Right atrium auricular region (tissue), 2 donors: ENCODE results near the gene FMNL2. TPM values are rescaled to one million over a fixed set of nuclear protein-coding genes. Genes with fewer than 3 reads are reported as not detected.

Experiments used
- DNase-seq: peaks from one replicate; pipeline ENCODE4 v3.0.0-alpha.2; 2019; ENCODE audit warnings: low spot score
- H3K27ac ChIP-seq, 2 donors: fragments of 200-600 bp; sonication (generic); 1 replicate in 1 of 2; 2 replicates in 1 of 2; pipeline ENCODE4 v1.5.1; 2016 to 2019
- H3K27me3 ChIP-seq, 2 donors: fragments of 200-600 bp; sonication (generic); one replicate each; pipeline versions ENCODE4 v1.5.1 to v1.6.0; 2017 to 2019
- H3K36me3 ChIP-seq: fragments of 200-600 bp; sonication (generic); one replicate; pipeline ENCODE4 v1.5.1; 2016
- H3K4me1 ChIP-seq, 2 donors: fragments of 200-600 bp; sonication (generic); one replicate each; pipeline versions ENCODE4 v1.5.1 to v1.6.0; 2017 to 2019
- H3K4me3 ChIP-seq, 2 donors: fragments of 200-600 bp; sonication (generic); 1 replicate in 1 of 2; 2 replicates in 1 of 2; pipeline ENCODE4 v1.5.1; 2017 to 2019; ENCODE audit warnings: mild to moderate bottlenecking in 1 of 2, moderate library complexity in 1 of 2
- H3K9me3 ChIP-seq, 2 donors: fragments of 200-600 bp; sonication (generic); one replicate each; pipeline ENCODE4 v1.5.1; 2019
- total RNA-seq, 2 donors: library from RNA; depleted of rRNA; stranded (reverse); fragments of >200 nt; gene quantifications; one replicate each; pipeline ENCODE4 v1.1.0, GENCODE V29; 2016
- TF ChIP-seq, protein P1 (sequence below), 2 donors: fragments of 200-600 bp; sonication (generic); IDR thresholded peaks; one replicate each; pipeline ENCODE4 v1.5.1; 2019; ENCODE audit warnings: antibody characterized with exemption in 2 of 2

Gene FMNL2
- total RNA-seq, 2 donors from 2014 or later = 6.0 to 11.5 TPM

DNA sequence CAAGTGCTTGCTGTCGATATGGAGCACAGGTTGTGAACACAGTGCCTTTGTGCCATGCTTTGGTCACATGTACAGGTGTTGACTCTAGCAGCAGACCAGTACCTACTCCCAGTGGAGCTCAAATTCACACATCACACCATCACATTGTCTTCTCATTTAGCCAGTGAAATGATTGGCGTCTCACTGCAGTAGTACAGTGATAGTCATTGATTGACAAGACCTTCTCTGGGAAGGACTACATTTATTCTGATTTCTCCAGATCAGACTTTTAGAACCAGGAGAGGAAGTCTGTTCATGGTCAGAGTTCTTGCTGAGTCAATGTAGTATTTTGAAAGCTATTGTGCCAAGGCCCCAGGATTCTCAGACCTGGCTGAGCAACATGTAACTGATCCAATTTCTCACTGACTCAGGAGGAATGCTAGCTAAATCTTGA, 75.2 kb downstream of the FMNL2 start:
- TF ChIP-seq, protein P1, sequence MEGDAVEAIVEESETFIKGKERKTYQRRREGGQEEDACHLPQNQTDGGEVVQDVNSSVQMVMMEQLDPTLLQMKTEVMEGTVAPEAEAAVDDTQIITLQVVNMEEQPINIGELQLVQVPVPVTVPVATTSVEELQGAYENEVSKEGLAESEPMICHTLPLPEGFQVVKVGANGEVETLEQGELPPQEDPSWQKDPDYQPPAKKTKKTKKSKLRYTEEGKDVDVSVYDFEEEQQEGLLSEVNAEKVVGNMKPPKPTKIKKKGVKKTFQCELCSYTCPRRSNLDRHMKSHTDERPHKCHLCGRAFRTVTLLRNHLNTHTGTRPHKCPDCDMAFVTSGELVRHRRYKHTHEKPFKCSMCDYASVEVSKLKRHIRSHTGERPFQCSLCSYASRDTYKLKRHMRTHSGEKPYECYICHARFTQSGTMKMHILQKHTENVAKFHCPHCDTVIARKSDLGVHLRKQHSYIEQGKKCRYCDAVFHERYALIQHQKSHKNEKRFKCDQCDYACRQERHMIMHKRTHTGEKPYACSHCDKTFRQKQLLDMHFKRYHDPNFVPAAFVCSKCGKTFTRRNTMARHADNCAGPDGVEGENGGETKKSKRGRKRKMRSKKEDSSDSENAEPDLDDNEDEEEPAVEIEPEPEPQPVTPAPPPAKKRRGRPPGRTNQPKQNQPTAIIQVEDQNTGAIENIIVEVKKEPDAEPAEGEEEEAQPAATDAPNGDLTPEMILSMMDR (IDR thresholded peaks at IDR 0.05) = no peak
- Histone ChIP-seq H3K4me1 (peaks cover 0 to 36% of the 10 kb centered on the region in 2 donors), H3K36me3 (no peaks in the 10 kb centered on the region), H3K27me3 (no peaks in the 10 kb centered on the region), H3K4me3 (no peak overlapping the region), H3K27ac (no peak overlapping the region), H3K9me3 (no peaks in the 10 kb centered on the region)
- DNase-seq = no peak

DNA sequence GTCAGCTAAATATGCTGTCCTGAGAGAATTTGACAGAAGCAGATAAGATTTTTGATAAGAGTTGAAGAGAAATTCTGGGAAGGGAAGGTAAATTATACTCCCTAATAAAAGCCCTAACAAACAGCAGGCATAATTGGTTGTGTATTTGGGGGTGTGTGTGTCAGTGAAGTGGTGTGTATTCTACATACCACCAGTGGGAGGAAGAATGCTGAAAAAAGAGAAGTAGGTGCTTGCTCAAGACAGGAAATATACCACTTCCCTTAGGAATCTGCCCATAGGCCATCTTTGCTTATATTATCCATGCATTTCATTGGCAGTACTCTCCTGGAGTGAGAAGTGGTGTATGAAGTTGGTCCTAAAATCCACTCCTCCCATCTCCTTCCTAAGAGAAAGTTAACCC, 76.2 kb downstream of the FMNL2 start:
- TF ChIP-seq, protein P1 (IDR thresholded peaks at IDR 0.05) = no peak
- H3K4me1 ChIP-seq = peaks cover 0 to 35% of the 10 kb centered on the region in 2 donors
- no peaks in the 10 kb centered on the region for H3K9me3 ChIP-seq
- H3K27ac ChIP-seq = no peak overlapping the region
- H3K4me3 ChIP-seq = no peak overlapping the region
- no peak for DNase-seq
- no peaks in the 10 kb centered on the region for H3K36me3 ChIP-seq
- no peaks in the 10 kb centered on the region for H3K27me3 ChIP-seq

DNA sequence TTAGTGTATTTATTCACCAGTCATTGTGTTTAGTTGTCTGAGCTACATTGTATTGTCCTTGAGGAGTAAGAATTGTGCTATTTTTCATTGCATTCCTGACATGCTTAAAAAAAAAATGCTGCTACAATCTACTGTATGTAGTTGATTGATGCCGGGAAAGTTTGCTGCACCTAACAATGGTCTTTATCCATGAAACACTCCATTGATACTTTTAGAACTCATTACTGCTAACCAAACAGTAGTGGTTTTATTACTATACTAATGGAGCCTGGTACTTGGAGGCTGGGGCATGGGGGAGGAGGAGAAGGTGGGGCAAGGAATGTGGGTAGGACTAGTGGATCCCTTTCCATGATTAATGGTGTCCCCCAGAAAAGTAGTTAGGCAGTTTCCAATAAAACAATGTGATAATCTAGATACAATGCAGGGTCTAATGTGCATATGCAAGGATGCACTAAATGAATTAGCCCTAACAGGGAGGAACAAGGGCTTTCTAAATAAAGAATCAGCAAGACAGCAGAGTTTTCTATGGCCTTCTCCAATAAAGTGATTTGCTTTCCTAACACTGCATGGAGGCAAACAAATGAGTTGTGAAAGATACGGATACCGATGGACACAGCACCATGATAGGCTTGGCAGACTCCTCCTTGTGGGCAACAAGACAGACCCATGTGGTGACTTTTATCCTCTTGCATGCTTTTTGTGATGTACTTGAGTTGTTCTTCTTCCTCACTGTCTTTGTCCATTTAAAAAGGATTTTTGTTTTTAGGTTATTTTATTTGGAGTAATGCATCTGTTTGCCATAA, 78.5 kb downstream of the FMNL2 start:
- Histone ChIP-seq H3K27me3 (no peaks in the 10 kb centered on the region), H3K27ac (no peak overlapping the region), H3K36me3 (no peaks in the 10 kb centered on the region), H3K4me1 (peaks cover 0 to 18% of the 10 kb centered on the region in 2 donors), H3K9me3 (no peaks in the 10 kb centered on the region), H3K4me3 (no peak overlapping the region)
- DNase-seq = no peak
- TF ChIP-seq, protein P1 (IDR thresholded peaks at IDR 0.05) = no peak

DNA sequence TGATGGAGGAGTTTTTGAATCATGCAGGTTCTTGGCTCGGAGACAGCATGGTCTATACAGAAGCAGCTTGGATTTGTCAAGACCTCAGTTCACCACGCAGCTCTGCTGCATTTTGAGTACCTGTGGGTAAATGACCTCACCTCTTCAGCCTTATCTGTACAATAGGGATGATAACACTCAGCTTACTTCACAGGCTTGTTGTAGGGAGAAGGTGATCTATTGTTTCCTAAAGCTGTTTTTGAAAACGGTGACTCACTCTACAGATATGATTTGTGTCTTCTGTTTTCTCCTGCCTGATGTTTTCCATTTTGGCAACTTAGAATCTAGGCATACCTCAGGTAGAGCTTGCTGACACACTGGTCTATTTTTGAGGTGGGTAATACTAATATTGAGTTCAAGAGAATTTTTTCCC, 80.3 kb downstream of the FMNL2 start:
- Histone ChIP-seq H3K4me1 (peaks cover 0 to 18% of the 10 kb centered on the region in 2 donors), H3K36me3 (no peaks in the 10 kb centered on the region), H3K4me3 (no peak overlapping the region), H3K27ac (no peak overlapping the region), H3K27me3 (no peaks in the 10 kb centered on the region), H3K9me3 (no peaks in the 10 kb centered on the region)
- no peak for DNase-seq
- TF ChIP-seq, protein P1 (IDR thresholded peaks at IDR 0.05) = no peak

DNA sequence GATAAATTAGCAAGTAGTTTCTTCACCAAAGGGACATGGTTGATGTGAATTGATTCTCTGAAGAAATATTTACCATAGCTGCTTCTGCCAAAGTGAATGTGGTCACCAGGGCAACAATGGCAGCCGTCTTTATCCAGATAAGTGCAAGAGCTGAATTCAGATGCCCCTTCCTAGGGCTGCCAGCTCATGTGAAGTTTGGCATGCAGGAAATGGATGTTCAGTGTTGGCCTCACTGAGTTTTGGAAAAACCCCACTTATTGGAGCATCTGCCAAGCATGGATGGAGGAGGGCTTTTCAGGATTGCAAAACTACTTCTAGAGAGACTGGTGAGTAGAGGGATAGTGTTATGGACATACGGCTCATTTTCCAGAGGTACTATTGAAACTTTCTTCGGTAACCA, 80.8 kb downstream of the FMNL2 start:
- H3K27me3 ChIP-seq = no peaks in the 10 kb centered on the region
- no peaks in the 10 kb centered on the region for H3K36me3 ChIP-seq
- H3K27ac ChIP-seq = no peak overlapping the region
- H3K9me3 ChIP-seq = no peaks in the 10 kb centered on the region
- H3K4me3 ChIP-seq = no peak overlapping the region
- H3K4me1 ChIP-seq = peaks cover 0 to 15% of the 10 kb centered on the region in 2 donors
- DNase-seq = no peak
- TF ChIP-seq, protein P1 (IDR thresholded peaks at IDR 0.05) = no peak
